ENCODE measurements around the gene ANGPT4. TPM values are rescaled to one million over a fixed set of nuclear protein-coding genes. Genes with fewer than 3 reads are reported as not detected.

Gene ANGPT4
- total and polyA plus RNA-seq, 2 of the 8 experiments (the other 6 are each of a cell fraction or from before 2014, with no cell fraction given), result 0.07 to 0.33 TPM

DNA sequence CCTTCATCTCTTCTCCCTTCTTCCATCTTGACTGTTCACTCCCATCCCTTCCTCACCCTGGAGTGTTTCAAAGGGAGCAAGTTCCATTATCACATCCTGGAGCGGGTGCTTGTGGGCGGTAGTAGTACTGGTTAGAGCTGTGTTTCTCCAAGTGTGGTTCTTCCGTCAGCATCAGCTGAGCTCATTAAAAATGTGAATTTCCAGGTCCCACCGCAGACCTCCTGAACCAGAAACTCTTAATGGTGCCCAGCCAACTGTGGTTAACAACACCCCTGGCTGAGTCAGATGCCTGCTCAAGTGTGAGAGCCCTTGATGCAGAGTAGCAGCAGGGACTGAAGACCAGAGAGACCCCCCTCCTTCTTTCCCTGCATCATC is 24.4 kb downstream of the ANGPT4 start (continued):
- TF ChIP-seq CHD7 (IDR thresholded peaks at IDR 0.05; ENCODE audit: insufficient replicate concordance, low read length) (no peak), SIN3A (conservative IDR thresholded peaks at IDR 0.05 in 1 of 2, IDR thresholded peaks at IDR 0.05 in 1 of 2; ENCODE audit: low read depth in 1 of 2, low read length in 2 of 2) (no peak), ZNF274 (IDR thresholded peaks at IDR 0.05; ENCODE audit: borderline replicate concordance, extremely low read depth, low read length) (no peak), ASH2L (IDR thresholded peaks at IDR 0.05; ENCODE audit: low read length) (no peak), POLR2A (IDR thresholded peaks at IDR 0.05; ENCODE audit: control extremely low read depth in 1 of 2, low read depth in 2 of 2, low read length in 2 of 2) (no peak), KDM1A (IDR thresholded peaks at IDR 0.05; ENCODE audit: borderline replicate concordance, low read length) (no peak), CHD1 (IDR thresholded peaks at IDR 0.05; ENCODE audit: low read depth, low read length) (no peak), GABPA (IDR thresholded peaks at IDR 0.05; ENCODE audit: borderline replicate concordance, insufficient read depth, low read length) (no peak), RXRA (IDR thresholded peaks at IDR 0.05; ENCODE audit: insufficient read depth, low read depth, low read length) (no peak), SP2 (IDR thresholded peaks at IDR 0.05; ENCODE audit: low read length) (no peak), JUN (IDR thresholded peaks at IDR 0.05; ENCODE audit: low read depth, low read length) (no peak), USF2 (IDR thresholded peaks at IDR 0.05; ENCODE audit: low read length) (no peak)
